Measurements from ENCODE around the gene GLRA3.
"Not testable (repeated sequence)": the region's sequence is repeated elsewhere in the genome, so short reads cannot be mapped to it uniquely, and the experiment has no call there.

GLRA3 gene

GRCh38 chr4:174828845-174829701 is at the start of gene GLRA3:
TSS of gene GLRA3 (minus strand) at chr4:174829247. CDS start at chr4:174828811, 436 bp downstream.
- no peak for DNase-seq

DNA sequence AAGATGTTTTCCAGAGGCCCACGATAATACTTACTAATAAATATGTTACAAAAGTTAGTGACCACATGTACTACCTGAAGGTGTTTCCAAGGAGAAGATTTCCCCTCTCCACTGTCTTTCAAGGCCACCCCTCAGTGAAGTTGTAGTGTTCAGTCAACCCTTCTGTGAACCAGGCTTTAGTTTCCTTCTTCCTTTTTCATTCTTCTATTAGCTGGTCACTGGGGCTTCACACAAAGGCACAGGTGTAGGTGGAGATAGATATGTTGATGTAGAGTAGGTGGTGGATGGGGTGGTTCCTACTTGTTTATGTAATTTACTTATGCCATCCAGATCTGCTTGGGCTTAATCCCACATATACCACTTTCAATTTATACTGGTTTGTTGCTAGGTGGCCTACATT is 45.9 kb upstream of the GLRA3 start:
- no peak for DNase-seq

DNA sequence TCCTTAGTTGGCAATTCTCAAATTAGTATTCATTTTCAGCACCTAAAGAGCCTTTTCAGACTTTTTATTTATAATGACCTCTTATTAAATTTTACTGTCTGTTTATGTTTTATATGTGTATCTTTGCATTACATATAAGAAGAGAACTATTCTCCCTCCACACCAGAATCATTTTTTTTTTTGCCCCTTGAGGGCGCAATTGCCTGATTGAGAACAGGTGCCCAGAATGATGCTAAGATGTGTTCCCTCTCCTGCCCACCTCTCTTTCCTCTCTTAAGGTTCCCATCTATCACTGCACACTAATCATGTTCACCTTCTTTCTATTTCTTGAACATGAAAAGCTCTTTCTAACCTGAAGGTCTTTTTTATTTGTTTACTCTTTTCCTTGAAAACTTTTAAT is 44.9 kb upstream of the GLRA3 start:
- no peak for DNase-seq

- not testable (repeated sequence) for DNase-seq
These were observed 44.1 kb upstream of the GLRA3 start for GRCh38 chr4:174873146-174873545.

DNA sequence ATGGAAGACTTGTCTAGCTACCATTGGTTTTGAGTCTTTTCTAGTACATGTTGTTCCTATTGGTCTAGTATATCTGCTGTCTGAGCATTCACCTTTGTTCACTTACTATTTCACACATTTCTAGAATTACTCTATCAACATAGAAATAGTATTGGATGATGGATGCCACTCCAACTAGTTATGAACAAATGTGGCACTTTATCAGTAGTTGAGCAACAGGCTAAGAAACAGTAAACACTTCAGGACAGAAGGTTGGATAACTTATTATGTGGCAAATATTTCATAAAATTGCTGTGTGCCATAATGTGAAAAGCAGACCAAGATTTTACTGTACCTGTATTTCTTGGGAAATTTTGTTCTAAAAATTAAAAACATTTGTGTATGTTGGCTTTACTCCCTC is 42.4 kb upstream of the GLRA3 start:
- DNase-seq: no peak

DNA sequence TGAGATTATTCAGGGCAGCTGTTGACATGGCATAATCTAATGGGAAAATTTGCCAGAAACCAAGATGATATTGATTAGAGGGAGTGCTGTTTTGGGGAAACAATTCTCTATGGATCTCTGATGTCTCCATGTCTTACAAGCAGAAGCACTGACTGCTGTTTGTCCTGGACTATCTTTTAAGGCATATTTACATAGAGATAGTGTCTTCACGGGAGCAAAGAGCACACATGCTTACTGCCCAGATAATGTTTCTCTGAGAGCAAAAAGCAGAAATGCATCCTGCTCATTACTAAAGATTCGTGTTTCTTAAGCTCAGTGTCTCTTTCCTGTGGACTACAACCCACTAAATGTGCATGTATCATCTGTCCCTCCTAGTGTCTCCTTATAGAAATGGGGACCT is 41.3 kb upstream of the GLRA3 start:
- DNase-seq: no peak

- no peak for DNase-seq
These were observed 40.3 kb upstream of the GLRA3 start for GRCh38 chr4:174869339-174869738.

DNA sequence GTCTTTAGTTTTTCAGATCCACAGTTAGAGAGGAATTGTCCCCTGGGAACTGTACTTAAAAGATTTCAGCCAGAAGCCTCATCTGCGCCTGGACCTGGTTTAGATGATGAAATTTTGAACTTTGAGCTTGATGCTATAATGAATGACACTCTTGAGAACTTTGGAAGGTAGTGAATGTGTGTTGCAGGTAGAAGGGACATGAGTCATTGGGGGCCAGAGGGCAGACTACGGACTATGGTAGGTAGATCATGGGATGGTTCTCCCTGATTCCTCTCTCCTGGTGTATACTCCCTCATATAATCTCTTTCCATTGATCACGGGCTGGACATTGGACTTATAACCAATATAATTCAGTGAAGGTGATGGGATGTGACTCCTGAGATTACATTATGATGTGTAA is 38.9 kb upstream of the GLRA3 start:
- DNase-seq: no peak

DNA sequence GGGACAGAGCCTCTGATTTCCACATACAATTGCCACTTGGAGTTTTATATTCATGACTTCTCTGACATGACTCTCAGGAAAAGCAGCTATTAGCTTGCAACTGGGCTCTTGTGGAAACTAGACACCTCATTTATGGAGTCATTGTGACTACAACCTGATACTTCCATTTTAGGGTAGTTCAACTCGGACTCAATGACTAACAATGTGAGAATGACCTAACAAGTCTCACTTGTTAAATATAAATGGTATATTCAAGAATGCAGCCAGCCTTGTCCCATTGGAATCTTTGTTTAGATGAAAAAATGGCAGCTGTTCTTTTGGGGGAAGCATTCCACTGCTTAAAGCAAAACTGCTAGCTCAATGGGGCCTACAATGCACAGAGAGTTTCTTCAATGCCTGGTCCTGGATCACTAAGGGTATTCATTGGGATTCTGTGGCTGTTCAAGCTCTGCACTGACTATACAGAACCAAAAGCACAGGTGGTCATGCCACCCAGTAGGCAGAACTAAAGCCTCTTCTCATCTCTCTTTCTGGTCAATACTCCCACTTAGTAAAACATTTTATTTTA is 36.5 kb upstream of the GLRA3 start:
- no peak for DNase-seq

DNA sequence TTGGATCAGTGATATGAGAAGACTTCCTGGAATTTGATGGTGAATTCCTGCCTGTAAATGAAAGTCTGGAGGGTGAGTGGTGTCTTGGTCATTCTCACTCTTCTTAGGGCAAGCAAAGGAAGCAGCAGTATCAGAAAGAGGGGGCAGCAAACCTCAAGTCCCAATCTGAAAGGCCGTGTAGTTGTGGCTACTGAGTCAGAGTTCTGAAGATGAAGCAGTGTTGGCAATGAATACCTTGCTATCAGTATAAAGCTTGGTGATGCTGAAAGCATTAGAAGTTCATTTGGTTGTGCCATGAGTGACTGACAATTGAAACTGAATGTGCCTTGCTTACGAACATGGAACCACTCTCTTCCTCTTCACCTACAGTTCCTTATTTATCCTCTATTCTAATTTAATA is 35.0 kb upstream of the GLRA3 start:
- no peak for DNase-seq

- no peak for DNase-seq
These were observed 31.5 kb upstream of the GLRA3 start for GRCh38 chr4:174860588-174860987.

DNA sequence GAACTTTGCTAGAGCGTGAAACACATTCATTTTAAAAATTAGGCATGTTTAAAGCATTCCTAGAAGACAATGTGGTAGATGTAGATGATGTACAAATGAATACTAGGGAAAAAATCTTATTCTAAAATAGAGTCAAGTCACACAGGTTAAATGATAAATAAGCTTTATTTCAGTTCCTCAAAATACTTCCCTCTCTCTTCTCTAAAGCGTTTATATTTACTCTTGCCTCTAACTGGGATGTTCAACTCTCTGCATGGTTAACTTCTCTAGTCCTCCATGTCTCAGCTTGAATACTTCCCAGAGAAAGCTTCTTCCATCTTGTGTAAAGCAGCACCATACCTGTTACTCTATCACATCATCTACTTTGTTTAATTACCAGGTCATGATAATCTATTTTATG is 30.9 kb upstream of the GLRA3 start:
- no peak for DNase-seq

DNA sequence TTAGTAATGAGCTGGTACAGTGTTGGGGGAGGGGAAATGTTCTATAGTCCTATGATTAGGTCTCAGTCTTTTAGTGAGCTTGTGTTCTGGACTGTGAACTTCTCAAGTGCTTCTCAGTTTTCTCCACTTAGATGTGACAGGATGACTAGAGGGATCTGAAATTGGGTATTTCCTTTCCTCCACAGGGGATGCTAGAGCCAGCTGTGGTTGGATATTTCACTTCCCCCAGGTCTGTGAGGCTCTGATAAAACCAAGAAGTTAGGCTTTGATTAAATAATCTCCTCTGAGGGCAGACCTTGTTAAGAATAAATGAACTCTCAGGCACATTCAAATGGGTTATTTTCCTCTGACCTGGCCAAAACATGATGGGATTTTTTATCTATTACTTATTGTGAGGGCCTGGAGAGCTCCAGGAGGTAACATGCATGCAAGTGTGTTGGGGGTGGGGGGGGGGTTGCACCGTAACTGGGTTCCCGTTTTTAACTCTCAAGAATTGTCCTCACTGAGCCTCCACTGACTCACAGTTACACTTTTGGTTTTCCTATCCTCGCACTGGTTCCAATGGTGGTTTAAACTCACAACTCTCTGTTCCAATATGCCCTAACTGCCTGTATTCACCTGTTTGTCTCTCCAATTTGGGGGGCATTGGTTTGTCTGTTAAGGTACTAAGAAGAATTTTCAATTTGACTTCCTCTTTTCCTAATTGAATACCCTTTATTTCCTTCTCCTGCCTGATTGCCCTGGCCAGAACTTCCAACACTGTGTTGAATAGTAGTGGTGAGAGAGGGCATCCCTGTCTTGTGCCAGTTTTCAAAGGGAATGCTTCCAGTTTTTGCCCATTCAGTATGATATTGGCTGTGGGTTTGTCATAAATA is 28.1 kb upstream of the GLRA3 start:
- DNase-seq: no peak

DNA sequence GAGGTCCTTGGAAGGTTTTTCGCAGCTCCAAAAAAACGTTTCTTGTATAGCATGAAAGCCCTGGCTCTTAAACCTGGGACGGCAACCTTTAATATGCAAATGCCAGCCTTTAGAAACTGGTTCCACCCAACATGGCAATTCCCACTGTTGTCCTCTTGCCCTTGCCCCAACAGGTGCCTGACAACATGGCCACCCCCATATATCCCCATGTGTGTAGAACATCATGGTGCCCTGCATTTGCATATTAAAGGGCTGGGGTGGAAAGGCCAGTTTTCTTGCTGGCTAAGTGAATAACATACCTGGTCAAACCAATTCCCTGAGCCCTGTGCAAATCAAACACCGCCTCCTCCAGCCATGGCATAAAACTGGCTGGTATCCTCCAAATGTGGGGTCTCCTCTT is 26.0 kb upstream of the GLRA3 start:
- DNase-seq: no peak

- DNase-seq: no peak
These were observed 24.6 kb upstream of the GLRA3 start for GRCh38 chr4:174853629-174854028.

GRCh38 chr4:174848596-174848995 is 19.5 kb upstream of the GLRA3 start:
- no peak for DNase-seq

GRCh38 chr4:174847801-174848427 is 18.9 kb upstream of the GLRA3 start:
- no peak for DNase-seq

DNA sequence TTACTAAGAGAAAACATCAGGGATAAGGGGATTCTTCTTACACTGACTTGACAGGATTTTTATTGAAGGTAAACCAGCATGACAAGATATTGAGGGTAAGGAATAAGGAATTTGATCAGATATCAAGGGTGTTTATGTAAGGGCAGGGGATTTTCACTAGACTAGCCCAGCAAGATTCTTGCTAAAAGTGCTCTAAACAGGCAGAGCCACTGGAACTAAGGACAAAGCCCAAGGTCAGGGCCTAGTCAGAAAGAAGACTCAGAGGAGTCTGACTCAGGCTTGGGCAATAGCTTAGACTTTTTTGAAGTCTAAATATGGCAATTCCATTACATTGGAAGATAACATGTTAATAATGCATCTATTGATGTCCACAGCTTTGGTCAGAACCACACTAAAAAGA is 6.5 kb upstream of the GLRA3 start:
- no peak for DNase-seq

DNA sequence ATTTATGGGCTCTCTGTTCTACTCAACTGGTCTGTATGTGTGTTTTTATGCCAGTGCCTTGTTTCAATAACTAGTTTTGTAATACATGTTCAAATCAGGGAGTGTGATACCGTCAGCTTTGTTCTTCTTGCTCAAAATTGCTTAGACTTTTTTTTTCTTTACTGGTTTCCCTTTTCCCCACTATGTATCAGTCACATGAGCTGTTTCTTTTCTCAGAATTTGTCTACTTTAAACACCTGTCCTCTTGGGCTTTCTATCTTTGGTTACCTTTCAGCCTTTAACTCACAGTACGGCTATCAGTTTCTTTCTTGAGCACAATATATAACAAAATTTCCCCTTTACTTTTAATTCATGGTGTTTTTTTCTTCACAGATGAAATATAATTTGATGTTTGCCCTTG is 5.4 kb upstream of the GLRA3 start:
- DNase-seq: no peak

- DNase-seq: no peak
These were observed 2.4 kb downstream of the GLRA3 start for GRCh38 chr4:174826660-174827059.

DNA sequence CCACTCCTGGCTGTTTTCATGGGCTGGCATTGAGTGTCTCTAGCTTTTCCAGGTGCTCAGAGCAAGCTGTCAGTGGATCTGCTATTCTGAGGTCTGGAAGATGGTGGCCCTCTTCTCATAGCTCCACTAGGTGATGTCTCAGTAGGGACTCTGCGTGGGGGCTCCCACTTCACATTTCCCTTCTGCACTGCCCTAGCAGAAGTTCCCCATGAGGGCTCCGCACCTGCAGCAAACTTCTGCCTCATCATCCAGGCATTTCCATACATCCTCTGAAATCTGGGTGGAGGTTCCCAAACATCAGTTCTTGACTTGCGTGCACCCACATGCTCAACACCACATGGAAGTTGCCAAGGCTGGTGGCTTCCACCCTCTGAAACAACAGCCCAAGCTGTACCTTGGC is 13.8 kb downstream of the GLRA3 start:
- DNase-seq: no peak

- no peak for DNase-seq
These were observed 15.8 kb downstream of the GLRA3 start for GRCh38 chr4:174813292-174813691.

GRCh38 chr4:174810834-174811233 is 18.2 kb downstream of the GLRA3 start:
- no peak for DNase-seq
